Tibial artery (tissue), 4 donors: Measurements from ENCODE around the gene LRRC51.

Experiments
- DNase-seq, 2 donors: peaks; one replicate each; pipeline ENCODE4 v3.0.0-alpha.2; 2019
- H3K27ac ChIP-seq, 2 donors: fragments of 200-600 bp; sonication (generic) in 1 of 2; 1 replicate in 1 of 2; 2 replicates in 1 of 2; pipeline ENCODE4 v1.5.1; 2018 to 2019; ENCODE audit warnings: mild to moderate bottlenecking in 1 of 2
- H3K27me3 ChIP-seq, 2 donors: fragments of 200-600 bp; sonication (generic) in 1 of 2; one replicate each; pipeline versions ENCODE4 v1.5.1 to v1.6.0; 2016 to 2019
- H3K36me3 ChIP-seq, 3 donors: fragments of 200-600 bp; sonication (generic) in 2 of 3; one replicate each; pipeline ENCODE4 v1.5.1; 2016 to 2019; ENCODE audit warnings: mild to moderate bottlenecking in 2 of 3
- H3K4me1 ChIP-seq, 4 donors: fragments of 200-600 bp; sonication (generic) in 2 of 4; 1 replicate in 3 of 4; 2 replicates in 1 of 4; pipeline ENCODE4 v1.5.1; 2016 to 2019
- H3K4me3 ChIP-seq, 2 donors: fragments of 200-600 bp; sonication (generic) in 1 of 2; 1 replicate in 1 of 2; 2 replicates in 1 of 2; pipeline ENCODE4 v1.5.1; 2018 to 2019; ENCODE audit warnings: mild to moderate bottlenecking in 2 of 2
- H3K9me3 ChIP-seq, 3 donors: fragments of 200-600 bp; sonication (generic) in 1 of 3; one replicate each; pipeline ENCODE4 v1.5.1; 2016 to 2019
- intact Hi-C: fragments of 100-400 bp; cut with DNase I; formaldehyde crosslinking; loops from one replicate; pipeline ENCODE4 v1.15.0; 2023; ENCODE audit warnings: low total_unique reads
- TF ChIP-seq, protein P1 (sequence below), 2 experiments: fragments of 200-600 bp in 1 of 2; fragments of 450-650 bp in 1 of 2; IDR thresholded peaks; one replicate each; pipeline ENCODE4 v1.5.1; 2017 to 2019; ENCODE audit warnings: antibody characterized with exemption in 2 of 2, mild to moderate bottlenecking in 1 of 2, moderate library complexity in 1 of 2

The LRRC51 gene

DNA sequence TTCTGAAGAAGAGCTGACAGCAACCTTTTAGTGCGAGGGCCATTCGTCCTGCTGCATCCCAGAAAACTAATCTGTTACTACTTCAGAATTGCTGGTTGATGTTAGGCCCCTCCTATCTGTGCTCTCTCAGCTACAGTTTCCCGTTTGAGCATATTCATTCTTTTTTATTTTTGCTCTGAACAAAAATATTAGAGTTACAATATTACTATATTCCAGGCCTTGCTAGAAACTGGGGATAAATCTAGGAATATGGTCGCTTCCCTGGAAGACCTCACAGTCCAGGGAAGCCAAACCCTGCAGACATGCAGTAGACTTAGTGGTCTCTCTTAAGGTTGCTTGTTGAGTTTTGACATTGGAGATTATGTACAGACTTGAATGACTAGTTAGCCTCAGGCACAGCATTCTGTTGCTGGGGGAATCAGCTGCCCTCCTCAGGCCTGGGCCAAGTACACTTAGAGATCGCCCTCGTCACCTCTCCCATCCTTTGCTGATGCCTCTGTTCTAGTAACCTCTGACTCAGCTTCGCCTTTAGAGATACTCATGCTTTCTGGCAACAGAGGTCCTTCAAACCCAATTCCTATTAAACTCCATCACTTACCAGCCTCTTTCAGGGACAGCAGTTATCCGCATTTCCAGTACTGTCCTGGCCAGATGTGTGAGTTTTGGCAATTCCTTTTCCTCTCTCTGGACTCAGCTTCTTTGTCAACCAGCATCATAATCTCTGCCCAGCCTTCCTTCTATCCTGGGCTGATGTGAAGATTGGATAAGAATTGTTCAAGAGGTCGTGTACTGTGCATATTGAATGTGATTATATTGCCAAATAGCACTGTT is 32.5 kb downstream of the LRRC51 start:
- peaks cover 0 to 17% (median 5%) of the 10 kb centered on the region in 3 donors for H3K36me3 ChIP-seq
- DNase-seq, result no peak
- H3K4me1 ChIP-seq, result peaks cover 0 to 15% (median 7%) of the 10 kb centered on the region in 4 donors
- peak overlapping the region; percentile 90 to 94 for H3K27ac ChIP-seq
- intact Hi-C loops, result no loop called here
- no peaks in the 10 kb centered on the region for H3K9me3 ChIP-seq
- H3K27me3 ChIP-seq, result peaks cover 0 to 9% of the 10 kb centered on the region in 2 donors
- peak overlapping the region; percentile 58 to 66 for H3K4me3 ChIP-seq
- TF ChIP-seq, protein P1, sequence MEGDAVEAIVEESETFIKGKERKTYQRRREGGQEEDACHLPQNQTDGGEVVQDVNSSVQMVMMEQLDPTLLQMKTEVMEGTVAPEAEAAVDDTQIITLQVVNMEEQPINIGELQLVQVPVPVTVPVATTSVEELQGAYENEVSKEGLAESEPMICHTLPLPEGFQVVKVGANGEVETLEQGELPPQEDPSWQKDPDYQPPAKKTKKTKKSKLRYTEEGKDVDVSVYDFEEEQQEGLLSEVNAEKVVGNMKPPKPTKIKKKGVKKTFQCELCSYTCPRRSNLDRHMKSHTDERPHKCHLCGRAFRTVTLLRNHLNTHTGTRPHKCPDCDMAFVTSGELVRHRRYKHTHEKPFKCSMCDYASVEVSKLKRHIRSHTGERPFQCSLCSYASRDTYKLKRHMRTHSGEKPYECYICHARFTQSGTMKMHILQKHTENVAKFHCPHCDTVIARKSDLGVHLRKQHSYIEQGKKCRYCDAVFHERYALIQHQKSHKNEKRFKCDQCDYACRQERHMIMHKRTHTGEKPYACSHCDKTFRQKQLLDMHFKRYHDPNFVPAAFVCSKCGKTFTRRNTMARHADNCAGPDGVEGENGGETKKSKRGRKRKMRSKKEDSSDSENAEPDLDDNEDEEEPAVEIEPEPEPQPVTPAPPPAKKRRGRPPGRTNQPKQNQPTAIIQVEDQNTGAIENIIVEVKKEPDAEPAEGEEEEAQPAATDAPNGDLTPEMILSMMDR (IDR thresholded peaks at IDR 0.05), result no peak

DNA sequence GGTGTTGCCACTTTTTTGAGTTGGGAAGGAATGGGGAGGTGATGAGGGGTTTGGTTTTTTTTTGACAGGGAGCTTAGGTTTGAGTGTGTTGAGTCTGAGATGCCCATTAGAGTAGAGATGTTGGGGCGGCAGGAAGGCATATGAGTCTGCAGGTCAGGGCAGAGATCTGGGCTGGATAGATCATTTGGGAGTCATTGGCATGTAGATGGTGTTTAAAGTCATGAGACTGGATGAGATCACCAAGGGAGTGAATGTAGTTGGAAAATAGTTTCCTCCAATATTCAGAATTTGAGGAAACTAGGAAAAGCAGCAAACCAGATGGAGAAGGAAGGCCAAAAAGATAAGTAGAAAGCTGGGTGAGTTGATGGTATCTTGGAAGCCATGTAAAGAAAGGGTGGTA is 33.9 kb downstream of the LRRC51 start:
- no peaks in the 10 kb centered on the region for H3K9me3 ChIP-seq
- H3K4me1 ChIP-seq, result peaks cover 0 to 15% (median 7%) of the 10 kb centered on the region in 4 donors
- peaks cover 0 to 17% of the 10 kb centered on the region in 2 donors for H3K27me3 ChIP-seq
- H3K4me3 ChIP-seq, result no peak overlapping the region
- intact Hi-C loops, result no loop called here
- DNase-seq, result no peak
- peaks cover 0 to 4% (median 0%) of the 10 kb centered on the region in 3 donors for H3K36me3 ChIP-seq
- TF ChIP-seq, protein P1 (IDR thresholded peaks at IDR 0.05), result no peak
- H3K27ac ChIP-seq, result no peak overlapping the region

DNA sequence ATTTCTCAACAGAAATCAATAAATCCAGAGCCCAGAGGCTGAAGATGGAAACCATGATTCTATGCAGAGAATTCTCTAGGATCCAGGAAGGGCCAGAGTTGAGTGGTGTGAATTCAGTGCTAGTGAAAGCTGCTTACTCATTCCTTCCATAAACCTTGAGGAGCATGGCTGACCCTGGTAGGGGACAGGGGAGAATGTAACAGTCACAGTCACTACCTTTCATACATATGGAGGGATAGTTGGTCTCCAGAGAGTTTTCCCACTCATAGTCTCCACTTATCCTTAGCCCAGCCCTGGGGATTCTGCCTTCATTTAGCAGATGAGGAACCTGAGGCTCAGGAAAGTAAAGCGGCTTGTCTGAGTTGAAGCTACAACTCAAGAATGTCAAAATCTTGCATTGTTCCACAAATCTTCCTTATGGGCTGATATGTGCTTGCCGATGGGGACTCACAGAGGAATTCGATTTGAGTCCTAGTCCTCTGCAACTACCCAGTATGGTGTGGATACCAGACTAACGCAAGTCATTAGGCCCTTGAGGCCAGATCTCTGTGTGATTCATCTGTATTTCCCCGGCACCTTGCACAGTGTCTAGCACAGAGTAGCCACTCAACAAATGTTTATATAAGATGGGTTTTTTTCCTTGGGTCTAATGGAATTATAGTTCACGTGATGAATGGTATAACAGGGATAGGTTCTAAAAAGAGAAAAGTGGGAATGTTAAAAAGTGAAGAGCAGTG is 35.5 kb downstream of the LRRC51 start:
- Histone ChIP-seq H3K9me3 (no peaks in the 10 kb centered on the region), H3K4me3 (no peak overlapping the region), H3K27ac (no peak overlapping the region), H3K4me1 (peaks cover 0 to 12% (median 4%) of the 10 kb centered on the region in 4 donors), H3K27me3 (peaks cover 0 to 24% of the 10 kb centered on the region in 2 donors), H3K36me3 (no peaks in the 10 kb centered on the region)
- DNase-seq, result no peak
- intact Hi-C loops, result no loop called here
- TF ChIP-seq, protein P1 (IDR thresholded peaks at IDR 0.05), result no peak

DNA sequence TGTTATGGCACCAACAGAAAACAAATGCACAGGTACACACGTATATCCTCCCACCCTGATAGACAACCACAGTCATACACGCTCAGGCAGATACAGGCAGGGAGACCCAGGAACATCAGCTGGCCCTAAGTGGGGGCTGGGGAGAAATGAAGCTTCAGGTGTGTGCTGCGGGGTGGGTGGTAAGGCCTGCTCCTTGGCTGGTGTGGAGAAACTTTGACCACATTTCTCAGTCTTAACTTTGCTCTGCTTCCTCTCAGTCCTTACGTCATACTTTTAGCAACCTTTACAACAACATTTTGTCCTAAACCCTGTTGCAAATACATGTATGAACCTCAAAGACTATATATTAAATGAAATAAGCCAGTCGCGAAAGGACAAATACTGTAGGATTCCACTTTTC is 38.5 kb downstream of the LRRC51 start:
- intact Hi-C loops, result no loop called here

DNA sequence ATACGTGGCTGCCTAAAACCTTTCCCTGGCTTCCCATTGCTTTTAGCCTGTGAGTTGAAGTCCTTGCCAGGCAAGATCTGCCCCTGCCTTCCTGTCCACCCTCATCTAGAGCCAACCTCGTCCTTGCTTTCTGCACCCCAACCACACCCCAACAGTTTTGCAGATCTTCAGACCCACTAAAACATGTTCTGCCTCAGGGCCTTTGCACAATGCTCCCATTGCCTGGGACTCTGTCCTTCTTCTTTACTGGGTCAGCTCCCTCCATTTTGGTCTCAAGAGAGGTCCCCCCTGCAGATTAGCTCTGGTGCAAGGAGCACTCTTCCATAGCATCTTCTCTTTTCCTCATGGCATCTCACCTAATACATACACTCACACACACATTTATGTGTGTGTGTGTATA is 40.3 kb downstream of the LRRC51 start:
- H3K27me3 ChIP-seq, result peaks cover 0 to 30% of the 10 kb centered on the region in 2 donors
- intact Hi-C loops, result no loop called here
- TF ChIP-seq, protein P1 (IDR thresholded peaks at IDR 0.05), result no peak
- H3K4me1 ChIP-seq, result no peaks in the 10 kb centered on the region
- no peaks in the 10 kb centered on the region for H3K36me3 ChIP-seq
- H3K4me3 ChIP-seq, result no peak overlapping the region
- no peaks in the 10 kb centered on the region for H3K9me3 ChIP-seq
- DNase-seq, result no peak
- H3K27ac ChIP-seq, result no peak overlapping the region

More for the DNA sequence above, 38.5 kb downstream of the LRRC51 start:
- Histone ChIP-seq H3K4me1 (no peaks in the 10 kb centered on the region), H3K27me3 (peaks cover 0 to 30% of the 10 kb centered on the region in 2 donors), H3K9me3 (no peaks in the 10 kb centered on the region), H3K27ac (no peak overlapping the region), H3K36me3 (no peaks in the 10 kb centered on the region), H3K4me3 (no peak overlapping the region)
- TF ChIP-seq, protein P1 (IDR thresholded peaks at IDR 0.05), result no peak
- DNase-seq, result no peak
